ENCODE data around the gene LANCL3.
A peak's percentile ranks its signal among the peaks of the same experiment; 100 is the strongest.

LANCL3 gene

DNA sequence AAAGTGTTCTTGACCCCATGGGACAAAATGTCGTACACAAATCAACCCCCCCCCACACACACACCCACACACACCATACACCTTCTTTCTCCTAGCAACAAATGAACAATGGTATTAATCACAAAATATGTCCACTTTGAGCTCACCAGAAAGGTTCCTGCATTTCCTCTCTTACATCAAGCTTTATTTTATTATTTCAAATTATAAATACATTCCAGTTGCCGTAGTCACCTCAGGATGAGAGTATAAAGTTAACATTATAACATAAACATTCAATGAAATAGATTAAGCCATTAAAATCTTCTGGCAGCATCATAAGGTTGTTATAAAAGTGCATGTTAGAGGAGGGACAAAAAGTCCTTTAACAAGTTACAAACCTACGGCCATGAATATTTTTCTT, 121.5 kb downstream of the LANCL3 start:
- TF ChIP-seq EZH2phosphoT487 (IDR thresholded peaks at IDR 0.05; ENCODE audit: borderline replicate concordance) (no peak), CTCF (conservative IDR thresholded peaks at IDR 0.05; ENCODE audit: low read length) (no peak)
- Histone ChIP-seq H3K36me3 (ENCODE audit: insufficient read depth, low read length) (peaks cover 9% of the 10 kb centered on the region; the same call in 1 of the 2 replicates), H3K4me3 (ENCODE audit: low read length, poor library complexity, severe bottlenecking) (no peak overlapping the region), H3K27me3 (ENCODE audit: insufficient read depth, low read length, poor library complexity, severe bottlenecking) (no peaks in the 10 kb centered on the region), H3F3A (ENCODE audit: low read depth) (no peaks in the 10 kb centered on the region), H3K4me1 (ENCODE audit: insufficient read depth, low read length, poor library complexity, severe bottlenecking) (peaks cover 36% of the 10 kb centered on the region), H3K9me3 (ENCODE audit: insufficient read depth, low read depth, low read length) (no peaks in the 10 kb centered on the region), H3K79me2 (ENCODE audit: insufficient read depth, low read length) (peaks cover 73% of the 10 kb centered on the region), H4K20me1 (ENCODE audit: insufficient read depth, low read length, poor library complexity, severe bottlenecking) (no peaks in the 10 kb centered on the region), H3K4me2 (ENCODE audit: low read depth, low read length, poor library complexity, severe bottlenecking) (peak overlapping the region; percentile 20), H3K9ac (ENCODE audit: low read depth, low read length, poor library complexity, severe bottlenecking) (no peak overlapping the region), H3K9me2 (replicated peaks; ENCODE audit: low read depth, low read length) (no peaks in the 10 kb centered on the region), H2AFZ (ENCODE audit: low read length) (no peak overlapping the region)

DNA sequence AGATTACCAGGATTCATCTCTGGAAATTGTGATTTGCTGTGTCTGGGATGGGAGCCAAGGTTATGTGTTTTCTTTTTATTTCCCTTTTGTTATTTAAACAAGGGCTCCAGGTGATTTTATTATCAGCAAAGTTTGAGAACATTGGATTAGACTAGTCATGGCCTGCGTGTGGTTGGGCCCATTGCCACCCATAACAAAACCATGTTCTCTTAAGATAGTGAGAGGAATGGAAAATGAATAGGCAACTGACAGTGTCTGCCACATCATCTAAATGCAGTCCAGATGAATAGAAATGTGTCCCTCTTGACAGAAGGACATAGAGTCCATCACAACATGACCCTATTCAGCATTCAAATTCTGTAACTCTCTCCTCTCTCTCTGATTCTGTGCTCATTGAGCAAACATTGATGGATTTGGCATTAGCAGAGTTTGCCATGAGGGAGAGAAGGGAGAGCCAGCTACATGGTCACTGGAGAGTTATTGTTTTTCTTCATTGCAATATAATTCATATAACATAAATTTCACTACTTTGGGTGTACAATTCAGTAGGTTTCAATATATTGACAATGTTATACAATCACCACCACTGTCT, 125.8 kb downstream of the LANCL3 start:
- Histone ChIP-seq H3K4me1 (ENCODE audit: insufficient read depth, low read length, poor library complexity, severe bottlenecking) (peaks cover 26% of the 10 kb centered on the region), H3K79me2 (ENCODE audit: insufficient read depth, low read length) (peaks cover 55% of the 10 kb centered on the region), H3K9me2 (replicated peaks; ENCODE audit: low read depth, low read length) (no peaks in the 10 kb centered on the region), H2AFZ (ENCODE audit: low read length) (no peak overlapping the region), H3F3A (ENCODE audit: low read depth) (no peaks in the 10 kb centered on the region), H3K9me3 (ENCODE audit: insufficient read depth, low read depth, low read length) (no peaks in the 10 kb centered on the region), H3K4me2 (ENCODE audit: low read depth, low read length, poor library complexity, severe bottlenecking) (no peak overlapping the region), H4K20me1 (ENCODE audit: insufficient read depth, low read length, poor library complexity, severe bottlenecking) (no peaks in the 10 kb centered on the region), H3K36me3 (ENCODE audit: insufficient read depth, low read length) (peaks cover 21% of the 10 kb centered on the region; the same call in 1 of the 2 replicates), H3K9ac (ENCODE audit: low read depth, low read length, poor library complexity, severe bottlenecking) (no peak overlapping the region), H3K27me3 (ENCODE audit: insufficient read depth, low read length, poor library complexity, severe bottlenecking) (no peaks in the 10 kb centered on the region), H3K4me3 (ENCODE audit: low read length, poor library complexity, severe bottlenecking) (no peak overlapping the region)
- TF ChIP-seq EZH2phosphoT487 (IDR thresholded peaks at IDR 0.05; ENCODE audit: borderline replicate concordance) (no peak), CTCF (conservative IDR thresholded peaks at IDR 0.05; ENCODE audit: low read length) (no peak)

GRCh38 chrX:37701588-37701987, 130.1 kb downstream of the LANCL3 start:
- no peaks in the 10 kb centered on the region for H3K27me3 ChIP-seq (ENCODE audit: insufficient read depth, low read length, poor library complexity, severe bottlenecking)
- no peak for TF ChIP-seq EZH2phosphoT487 (IDR thresholded peaks at IDR 0.05; ENCODE audit: borderline replicate concordance)
- no peak for TF ChIP-seq CTCF (conservative IDR thresholded peaks at IDR 0.05; ENCODE audit: low read length)
- no peak overlapping the region for H2AFZ ChIP-seq (ENCODE audit: low read length)
- peaks cover 12% of the 10 kb centered on the region; the same call in 1 of the 2 replicates for H3K36me3 ChIP-seq (ENCODE audit: insufficient read depth, low read length)
- peaks cover 41% of the 10 kb centered on the region for H3K79me2 ChIP-seq (ENCODE audit: insufficient read depth, low read length)
- no peaks in the 10 kb centered on the region for H3F3A ChIP-seq (ENCODE audit: low read depth)
- H3K4me2 ChIP-seq (ENCODE audit: low read depth, low read length, poor library complexity, severe bottlenecking): no peak overlapping the region
- no peaks in the 10 kb centered on the region for H4K20me1 ChIP-seq (ENCODE audit: insufficient read depth, low read length, poor library complexity, severe bottlenecking)
- no peaks in the 10 kb centered on the region for H3K9me2 ChIP-seq (replicated peaks; ENCODE audit: low read depth, low read length)
- no peaks in the 10 kb centered on the region for H3K9me3 ChIP-seq (ENCODE audit: insufficient read depth, low read depth, low read length)
- H3K4me3 ChIP-seq (ENCODE audit: low read length, poor library complexity, severe bottlenecking): no peak overlapping the region
- no peaks in the 10 kb centered on the region for H3K4me1 ChIP-seq (ENCODE audit: insufficient read depth, low read length, poor library complexity, severe bottlenecking)
- H3K9ac ChIP-seq (ENCODE audit: low read depth, low read length, poor library complexity, severe bottlenecking): no peak overlapping the region
